GM19351 (cell line): ENCODE measurements around the gene ZSWIM9.

Experiments used
- ATAC-seq: cut with Tn5 transposase; IDR thresholded peaks from one replicate; pipeline ENCODE4 v1.9.1; 2021; ENCODE audit warnings: mild to moderate bottlenecking, moderate library complexity; ENCODE audit not compliant: unreplicated experiment

ZSWIM9 gene

GRCh38 chr19:48174445-48175030, 4.1 kb downstream of the ZSWIM9 start:
- ATAC-seq = no peak

DNA sequence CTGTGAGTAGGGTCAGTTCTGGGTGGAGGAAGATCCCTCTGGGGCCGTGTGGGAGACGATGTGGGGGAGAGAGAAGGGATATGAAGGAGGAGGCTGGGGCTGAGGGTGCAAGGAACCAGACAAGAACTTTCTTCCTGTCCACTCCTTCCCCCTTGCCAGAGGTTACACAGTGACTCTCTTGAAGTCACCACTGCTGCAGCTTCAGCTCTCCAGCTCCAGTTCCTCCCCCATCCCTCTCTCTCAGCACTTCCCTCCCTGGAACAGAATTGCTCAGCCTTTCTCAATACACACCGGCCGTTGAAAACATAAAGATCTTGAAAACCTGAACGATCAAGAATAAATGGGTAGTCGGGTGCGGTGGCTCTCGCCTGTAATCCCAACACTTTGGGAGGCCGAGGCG, 5.1 kb downstream of the ZSWIM9 start:
- ATAC-seq = no peak

GRCh38 chr19:48176226-48176625, 5.7 kb downstream of the ZSWIM9 start:
- ATAC-seq = no peak

- no peak for ATAC-seq
Measured at GRCh38 chr19:48181505-48181904, 11.0 kb downstream of the ZSWIM9 start.

GRCh38 chr19:48182434-48182833, 12.0 kb downstream of the ZSWIM9 start:
- ATAC-seq = no peak

DNA sequence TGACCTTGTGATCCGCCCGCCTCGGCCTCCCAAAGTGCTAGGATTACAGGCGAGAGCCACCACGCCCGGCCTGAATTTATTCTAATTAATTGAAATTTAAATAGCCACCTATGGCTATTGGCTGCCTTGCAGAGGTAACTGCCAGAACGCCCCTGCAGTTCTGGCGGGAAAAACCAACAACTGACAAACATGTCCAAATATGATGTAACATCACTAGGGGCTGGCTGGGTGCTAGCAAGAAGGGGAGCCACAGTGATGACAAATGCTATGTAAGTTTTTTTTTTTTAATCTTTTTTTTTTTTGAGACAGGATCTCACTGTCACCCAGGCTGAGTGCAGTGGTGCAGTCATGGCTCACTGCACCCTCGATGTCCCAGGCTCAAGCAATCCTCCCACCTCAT, 12.9 kb downstream of the ZSWIM9 start:
- no peak for ATAC-seq

GRCh38 chr19:48186015-48186414, 15.5 kb downstream of the ZSWIM9 start:
- no peak for ATAC-seq

GRCh38 chr19:48186541-48186991, 16.1 kb downstream of the ZSWIM9 start:
- no peak for ATAC-seq

GRCh38 chr19:48190288-48190884, 19.9 kb downstream of the ZSWIM9 start:
- no peak for ATAC-seq

- no peak for ATAC-seq
Measured at GRCh38 chr19:48190885-48191284, 20.4 kb downstream of the ZSWIM9 start.

GRCh38 chr19:48192750-48193149, 22.3 kb downstream of the ZSWIM9 start:
- no peak for ATAC-seq

DNA sequence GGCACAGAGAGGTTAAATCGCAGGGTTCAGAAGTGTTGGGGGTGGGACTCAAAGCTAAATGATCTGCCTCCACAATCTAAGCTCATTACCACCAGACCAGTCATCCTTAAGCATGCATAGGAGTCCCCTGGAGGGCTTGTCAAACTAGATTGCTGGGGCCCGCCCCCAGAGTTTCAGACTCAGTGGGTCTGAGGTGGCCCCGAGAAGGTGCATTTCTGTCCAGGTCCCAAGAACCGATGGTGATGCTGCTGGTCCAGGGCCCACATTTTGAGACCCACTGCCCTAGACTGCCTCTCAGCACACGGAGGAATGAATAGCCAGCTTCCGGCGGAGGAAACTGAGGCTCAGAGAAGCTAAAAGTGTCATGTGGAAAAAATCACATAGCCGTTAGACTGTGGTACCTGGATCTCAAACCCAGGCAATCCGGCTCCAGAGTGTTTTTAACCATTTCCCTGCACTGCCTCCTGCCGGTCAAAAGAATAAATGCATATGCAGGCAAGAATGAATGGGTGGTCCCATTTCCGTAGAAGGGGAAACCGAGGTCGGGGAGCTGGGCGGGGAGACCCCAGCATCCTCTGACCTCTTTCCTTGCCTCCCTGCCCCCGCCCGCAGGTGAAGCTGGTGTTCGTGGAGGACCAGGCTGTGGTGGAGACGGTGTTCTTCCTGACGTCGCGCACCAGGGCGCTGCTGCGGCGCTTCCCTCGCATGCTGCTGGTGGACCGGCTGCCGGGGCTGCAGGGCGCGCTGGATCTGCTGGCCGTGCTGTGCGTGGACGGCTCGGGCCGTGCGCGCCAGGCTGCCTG, 23.8 kb downstream of the ZSWIM9 start:
- no peak for ATAC-seq

- ATAC-seq = no peak
Measured at GRCh38 chr19:48194844-48195830, 24.7 kb downstream of the ZSWIM9 start.

DNA sequence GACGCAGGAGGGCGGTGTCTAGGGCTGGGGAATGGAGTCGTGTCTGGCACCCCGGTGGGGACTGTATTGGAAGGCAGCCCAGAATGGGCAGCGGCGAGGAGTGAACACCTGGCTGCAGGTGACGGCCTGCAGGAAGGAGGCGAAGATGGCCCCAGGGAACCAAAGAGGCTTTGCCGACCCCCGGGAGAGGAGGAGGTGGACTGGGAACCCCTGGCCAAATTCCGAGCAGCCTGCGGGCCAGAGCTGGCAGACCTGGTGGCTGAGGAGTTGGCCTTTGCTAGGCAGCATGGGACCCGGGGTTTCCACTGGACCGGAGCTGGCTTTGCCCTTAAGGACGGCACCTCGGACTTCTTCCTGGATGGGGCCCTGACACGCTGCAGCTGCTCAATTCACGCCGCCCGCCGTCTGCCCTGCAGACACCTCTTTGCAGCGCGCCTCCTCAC, 25.9 kb downstream of the ZSWIM9 start:
- no peak for ATAC-seq

GRCh38 chr19:48196933-48197665, 26.6 kb downstream of the ZSWIM9 start:
- ATAC-seq = no peak

DNA sequence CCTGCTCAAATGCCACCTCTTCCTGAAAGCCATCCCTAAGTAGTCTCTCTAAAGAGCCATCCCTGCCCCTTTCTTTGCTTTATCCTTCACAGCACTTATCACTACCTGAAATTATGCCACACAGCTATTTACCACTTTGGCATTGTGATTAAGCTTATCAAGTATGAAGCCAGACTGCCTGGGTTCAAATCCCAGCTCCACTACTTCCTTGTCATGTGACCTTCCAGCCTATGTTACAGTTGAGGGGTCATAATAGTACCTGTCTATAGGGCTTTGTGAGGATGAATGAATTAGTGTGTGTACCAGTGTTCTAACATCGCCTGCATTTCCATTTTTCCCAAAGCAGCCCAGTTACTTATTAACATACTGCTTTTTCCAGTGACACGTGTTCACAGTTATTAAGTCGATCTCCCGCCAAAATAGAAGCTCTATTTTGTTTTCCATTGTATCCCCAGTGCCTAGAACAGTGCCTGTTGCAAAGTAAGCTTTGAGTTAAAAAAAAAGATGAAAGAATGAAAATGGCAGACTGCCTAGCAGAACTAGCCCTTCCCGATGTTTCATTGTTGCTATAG, 32.8 kb downstream of the ZSWIM9 start:
- no peak for ATAC-seq

DNA sequence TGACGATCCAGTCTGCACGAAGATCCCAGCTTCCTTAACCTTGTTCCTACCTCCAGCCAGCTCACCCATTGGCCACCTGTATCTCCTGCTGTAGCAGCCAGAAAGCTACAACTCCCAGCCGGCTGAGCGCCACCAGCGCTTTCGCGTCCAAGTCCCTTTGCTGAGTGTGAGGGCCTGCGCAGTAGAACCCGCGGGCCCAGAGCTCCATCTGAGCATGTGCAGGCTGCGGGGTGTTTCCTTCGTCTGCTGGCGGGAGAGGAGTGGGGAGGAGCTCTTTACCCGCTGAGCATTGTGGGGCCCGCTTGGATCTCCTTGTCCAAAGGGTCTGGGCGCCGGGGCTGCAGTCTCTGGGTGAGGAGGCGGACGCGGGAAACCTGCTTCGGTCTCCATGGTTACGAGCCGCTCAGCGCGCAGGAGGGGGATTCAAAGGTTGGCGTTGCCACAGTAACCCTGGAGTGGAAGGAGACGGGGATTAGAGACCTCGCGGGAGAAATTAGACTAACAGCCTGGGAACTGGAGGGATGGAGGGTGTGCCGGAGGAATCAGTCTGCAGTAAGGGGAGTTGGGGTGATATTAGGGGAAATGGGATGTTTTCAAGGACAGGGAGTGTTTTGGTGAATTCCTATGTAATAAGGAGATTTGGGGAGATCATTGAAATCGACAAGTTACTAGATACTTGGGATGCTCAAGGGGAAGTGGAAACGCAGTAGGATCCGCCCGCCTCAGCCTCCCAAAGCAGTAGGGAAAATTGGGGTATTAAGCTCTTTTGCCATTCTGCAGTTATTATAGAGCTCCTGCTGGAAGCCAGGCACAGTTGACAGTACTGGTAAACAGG, 33.5 kb downstream of the ZSWIM9 start:
- peak; percentile 97 for ATAC-seq

GRCh38 chr19:48206397-48207093, 36.1 kb downstream of the ZSWIM9 start:
- ATAC-seq = no peak
